NCI-H2081 treated with DMSO at 0.1 percent for 48 hours (cell line): ENCODE results near the gene FCGR1A.
"Not testable (repeated sequence)": the region's sequence is repeated elsewhere in the genome, so short reads cannot be mapped to it uniquely, and the experiment has no call there.

Experiments used
- DNase-seq: peaks from one replicate; lab custom pipeline; 2025; lab: John Stamatoyannopoulos, UW

The FCGR1A gene

GRCh38 chr1:149782600-149782999, at the start of gene FCGR1A:
Gene FCGR1A, plus strand, starts transcription at chr1:149782694. Its CDS starts 50 bp downstream, at chr1:149782744.
- DNase-seq = not testable (repeated sequence)

GRCh38 chr1:149732781-149733180, 49.7 kb upstream of the FCGR1A start:
- not testable (repeated sequence) for DNase-seq

GRCh38 chr1:149734692-149735091, 47.8 kb upstream of the FCGR1A start:
- DNase-seq = not testable (repeated sequence)

DNA sequence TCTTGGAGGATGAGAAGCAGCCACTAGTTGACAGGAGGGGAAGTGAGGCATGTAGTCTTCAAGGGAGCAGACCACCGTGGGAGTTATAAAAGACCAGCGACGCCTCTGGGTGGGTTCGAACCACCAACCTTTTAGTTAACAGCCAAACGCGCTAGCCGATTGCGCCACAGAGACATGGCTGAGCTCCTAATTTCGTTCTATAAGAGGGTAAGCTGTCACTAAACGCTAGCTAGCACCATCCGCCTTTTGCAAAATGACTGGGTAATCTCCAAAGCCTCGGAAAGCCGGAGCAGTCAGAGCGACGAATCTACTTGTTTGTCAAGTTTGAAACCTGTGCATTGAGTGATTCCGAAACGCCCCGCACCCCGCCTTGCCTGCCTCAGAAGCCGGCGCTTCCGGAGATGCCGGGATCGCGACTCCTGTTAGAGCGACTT, 42.3 kb upstream of the FCGR1A start:
- DNase-seq = not testable (repeated sequence)

DNA sequence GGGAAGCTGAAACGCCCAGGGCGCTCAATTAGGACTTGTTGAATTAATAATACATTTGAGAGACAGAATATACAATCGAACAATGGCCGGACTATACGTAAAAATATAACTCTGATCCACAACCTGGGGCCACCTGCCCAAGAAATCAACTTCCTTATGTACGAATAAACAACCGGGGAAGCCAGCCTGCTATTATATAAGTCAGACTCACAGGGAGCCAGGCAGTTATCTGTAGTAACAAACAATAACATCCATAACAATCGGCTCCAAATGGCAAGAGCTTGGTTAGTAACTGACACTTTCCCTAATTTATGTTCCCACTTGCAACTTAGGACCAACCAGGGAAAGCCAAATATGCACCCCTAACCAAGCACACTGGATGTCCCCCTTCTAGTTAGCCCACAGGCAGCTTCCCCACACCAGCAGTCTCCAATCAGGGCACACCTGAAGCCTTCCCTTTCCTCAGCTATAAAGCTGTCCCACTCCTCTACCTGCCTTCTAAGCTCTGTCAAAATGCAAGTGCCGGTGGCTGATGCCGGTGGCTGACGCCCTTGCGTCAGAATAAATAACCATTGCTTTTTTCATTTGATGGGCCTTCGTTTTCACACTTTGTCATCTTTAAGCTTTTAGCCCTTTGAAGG, 41.8 kb upstream of the FCGR1A start:
- DNase-seq = not testable (repeated sequence)

DNA sequence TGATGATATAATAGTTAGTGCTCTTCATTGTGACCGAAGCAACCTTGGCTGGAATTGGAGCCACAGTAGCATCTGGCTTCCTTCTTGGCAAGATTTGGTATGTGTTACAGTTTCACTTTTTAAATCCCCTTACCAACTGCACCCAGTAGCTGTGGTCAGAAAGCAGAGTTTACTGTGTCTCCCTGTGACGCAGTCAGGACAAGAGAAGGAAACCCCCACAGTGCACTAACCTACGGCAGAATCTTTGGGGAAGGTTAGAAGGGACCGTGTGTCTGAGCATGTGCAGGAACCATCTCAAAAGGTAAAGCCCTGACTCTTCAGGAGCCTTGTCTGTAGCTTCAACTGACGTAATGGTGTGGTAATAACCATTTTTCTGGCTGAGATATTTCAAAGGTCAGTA, 40.6 kb upstream of the FCGR1A start:
- DNase-seq = not testable (repeated sequence)

DNA sequence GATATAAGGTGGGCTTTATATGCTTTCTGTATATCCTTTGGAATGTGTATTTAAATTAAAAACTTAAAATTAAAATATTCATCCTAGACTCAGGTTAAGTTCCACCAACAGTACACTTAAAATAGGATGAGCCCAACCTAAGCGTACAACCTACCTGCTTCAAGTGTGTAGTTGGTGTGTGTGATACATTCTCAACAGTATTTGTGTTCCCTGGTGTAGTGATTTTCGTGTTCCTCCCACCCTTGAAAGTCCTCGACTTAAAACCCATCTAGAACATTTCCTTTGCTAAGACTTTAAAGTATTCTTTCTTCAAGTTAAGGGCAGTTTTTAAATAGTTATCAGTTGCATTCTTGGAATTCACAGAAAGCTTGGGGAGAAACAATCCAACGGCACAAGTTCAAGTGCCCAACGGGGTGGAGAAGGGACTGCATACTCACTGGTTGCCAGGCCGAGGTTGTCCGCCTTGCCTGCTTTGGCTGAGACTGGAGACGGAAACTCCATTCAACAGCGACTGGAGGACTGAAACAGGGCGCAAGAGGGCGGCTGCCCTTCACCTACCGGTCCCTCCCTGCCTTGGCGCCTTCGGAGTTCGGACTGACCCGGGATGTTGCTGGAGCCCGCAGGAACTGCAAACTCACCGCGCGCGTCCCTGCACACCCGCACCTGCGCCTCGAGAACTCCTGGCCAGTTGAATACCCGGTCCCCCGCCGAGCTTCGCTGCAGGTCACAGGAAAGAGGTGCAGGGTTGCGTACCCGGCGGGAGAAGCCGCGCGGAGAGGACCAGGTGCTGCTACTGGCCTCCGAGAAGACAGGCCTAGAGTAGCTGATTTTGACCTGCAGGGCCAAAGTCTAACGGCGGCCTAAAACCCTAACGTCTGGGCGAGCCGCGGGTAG, 35.8 kb upstream of the FCGR1A start:
- DNase-seq = not testable (repeated sequence)

GRCh38 chr1:149747359-149748143, 34.9 kb upstream of the FCGR1A start:
- DNase-seq = not testable (repeated sequence)

DNA sequence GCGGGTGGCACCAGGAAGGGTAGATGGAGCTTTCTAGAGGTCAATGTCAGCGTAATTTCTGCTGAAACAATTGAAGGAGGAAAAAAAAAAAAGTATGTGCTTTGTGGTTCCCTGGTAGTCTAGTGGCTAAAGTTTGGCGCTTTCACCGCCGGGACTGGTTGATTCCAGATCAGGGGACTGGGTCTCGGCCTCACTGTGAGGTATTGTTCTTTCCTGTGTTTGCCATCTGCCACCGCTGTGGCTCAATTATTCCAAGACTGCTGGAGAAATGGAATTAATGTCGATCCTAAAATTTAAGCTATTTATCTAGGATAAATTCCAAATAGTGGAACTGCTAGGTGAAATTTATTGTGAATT, 34.4 kb upstream of the FCGR1A start:
- not testable (repeated sequence) for DNase-seq

GRCh38 chr1:149750562-149750961, 31.9 kb upstream of the FCGR1A start:
- not testable (repeated sequence) for DNase-seq

- DNase-seq = not testable (repeated sequence)
Observed at GRCh38 chr1:149752186-149752585, 30.3 kb upstream of the FCGR1A start.

DNA sequence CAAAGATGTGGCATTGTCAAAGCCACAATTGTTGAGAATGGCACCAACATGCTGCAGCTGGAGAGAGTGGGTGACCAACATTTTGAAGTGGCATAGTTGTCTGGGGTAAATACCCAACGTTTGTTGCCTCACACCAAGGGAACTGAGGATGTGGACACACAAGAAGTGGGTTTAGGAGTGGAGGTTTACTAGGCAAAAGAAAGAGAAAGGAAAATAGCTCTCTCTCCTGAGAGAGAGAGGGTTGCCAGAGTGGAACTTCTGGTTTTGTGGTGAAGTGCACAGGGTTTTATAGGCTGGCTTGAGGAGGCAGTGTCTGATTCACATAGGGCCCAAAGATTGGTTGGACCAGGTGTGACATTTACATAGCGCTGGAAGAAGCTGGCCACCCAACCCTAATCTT, 29.0 kb upstream of the FCGR1A start:
- not testable (repeated sequence) for DNase-seq

- DNase-seq = not testable (repeated sequence)
Observed at GRCh38 chr1:149755294-149755693, 27.2 kb upstream of the FCGR1A start.

DNA sequence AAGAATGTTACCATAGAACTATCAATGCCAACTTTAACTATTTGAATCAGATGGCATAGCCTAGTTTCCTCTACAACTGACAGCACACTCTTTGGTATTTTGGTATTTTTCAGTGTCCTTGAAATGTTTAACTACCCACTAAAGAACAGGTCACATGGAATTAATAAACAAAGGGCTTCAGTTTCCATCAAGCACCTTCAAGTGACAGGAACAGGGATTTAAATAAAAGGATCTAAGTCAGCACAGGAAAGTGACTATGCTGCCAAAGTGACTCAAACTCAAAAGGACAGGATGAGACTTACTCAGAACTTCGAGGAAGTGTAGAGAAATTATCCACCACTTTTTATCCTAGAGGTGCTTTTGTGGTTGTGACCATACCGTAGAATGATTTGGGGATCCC, 20.2 kb upstream of the FCGR1A start:
- DNase-seq = not testable (repeated sequence)

DNA sequence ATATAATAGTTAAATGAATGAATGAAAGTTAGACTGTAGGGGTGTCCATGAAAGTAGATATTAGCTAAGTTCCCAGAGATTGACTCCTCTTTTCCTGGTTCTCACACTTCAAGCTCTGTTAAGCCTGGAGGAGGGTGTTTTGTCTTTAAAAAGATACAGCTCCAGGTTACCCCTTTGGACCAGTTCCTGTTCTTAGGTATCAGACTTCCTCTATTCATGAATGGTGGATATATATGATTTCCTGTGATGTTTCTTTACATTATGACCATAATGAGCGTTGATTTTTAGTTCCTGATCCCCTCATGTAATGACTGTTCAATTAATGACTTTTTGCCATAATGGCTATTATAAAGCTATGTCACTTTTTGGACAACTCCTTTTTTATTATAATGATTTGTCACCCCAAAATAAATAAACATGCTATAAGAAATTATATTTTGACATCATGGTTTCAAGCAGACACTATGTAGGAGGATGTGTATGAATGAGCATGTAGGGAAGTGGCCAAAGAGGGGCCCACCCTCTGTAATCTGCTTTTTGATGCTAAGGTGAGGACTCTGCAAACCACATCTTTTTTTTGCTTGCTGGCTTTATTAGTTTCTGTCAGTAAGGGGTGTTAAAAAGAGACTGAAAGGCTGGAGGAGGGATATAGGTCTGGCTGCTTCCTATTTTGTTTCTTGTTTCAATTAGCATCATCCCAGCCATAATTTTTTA, 18.2 kb upstream of the FCGR1A start:
- DNase-seq = not testable (repeated sequence)

GRCh38 chr1:149766241-149766640, 16.3 kb upstream of the FCGR1A start:
- not testable (repeated sequence) for DNase-seq

- not testable (repeated sequence) for DNase-seq
Observed at GRCh38 chr1:149769216-149769615, 13.3 kb upstream of the FCGR1A start.

GRCh38 chr1:149770661-149771060, 11.8 kb upstream of the FCGR1A start:
- DNase-seq = not testable (repeated sequence)

DNA sequence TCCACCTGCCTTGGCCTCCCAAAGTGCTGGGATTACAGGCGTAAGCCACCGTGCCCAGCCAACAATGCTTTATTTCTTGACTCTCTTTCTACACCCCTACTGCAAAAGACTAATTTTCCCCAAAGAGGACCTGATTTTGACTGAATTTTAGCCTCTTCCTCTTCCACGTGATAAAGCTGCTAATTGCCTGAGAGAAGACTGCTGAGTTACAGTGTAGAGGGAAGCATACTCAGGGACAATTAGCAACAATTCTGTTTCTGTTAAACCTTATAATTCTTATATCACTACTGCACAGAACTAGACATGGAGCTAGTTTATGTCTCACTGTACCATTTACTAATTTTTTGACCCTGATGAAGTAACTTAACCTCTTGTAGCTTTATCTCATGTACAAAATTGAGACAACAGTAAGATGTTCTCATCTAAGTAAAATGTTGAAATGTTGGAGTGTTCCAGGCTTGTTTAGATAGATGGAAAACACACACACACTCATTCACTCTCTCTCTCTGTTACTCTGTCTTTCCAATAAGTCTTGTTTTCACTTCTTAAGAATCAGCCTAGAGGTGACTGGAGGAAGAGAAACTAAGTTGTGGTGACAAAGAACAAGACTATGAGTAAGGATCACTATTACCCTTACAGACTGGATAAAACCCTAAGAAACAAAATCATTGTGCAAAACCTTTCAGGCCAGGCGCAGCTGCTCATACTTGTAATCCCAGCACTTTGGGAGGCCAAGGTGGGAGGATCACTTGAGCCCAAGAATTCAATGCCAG, 10.7 kb upstream of the FCGR1A start:
- DNase-seq = not testable (repeated sequence)

GRCh38 chr1:149775510-149776147, 6.9 kb upstream of the FCGR1A start:
- not testable (repeated sequence) for DNase-seq
